H1 (cell line): Measurements from ENCODE around the gene LACTB.

Experiments used
- CEBPB ChIP-seq: IDR thresholded peaks from 2 replicates; pipeline ENCODE4 v1.6.1; 2012; ENCODE audit warnings: low read depth, low read length
- CTCF ChIP-seq, 3 experiments: IDR thresholded peaks; 1 replicate in 2 of 3; 2 replicates in 1 of 3; pipeline versions ENCODE4 v1.5.1 to v1.6.1; 2011; ENCODE audit warnings: low read length in 3 of 3, mild to moderate bottlenecking in 3 of 3, inconsistent platforms in 2 of 3, low read depth in 1 of 3, moderate library complexity in 1 of 3; ENCODE audit not compliant: insufficient read depth in 1 of 3; ENCODE audit errors: control extremely low read depth in 1 of 3
- EGR1 ChIP-seq: IDR thresholded peaks from 2 replicates; pipeline ENCODE4 v1.6.1; 2011; ENCODE audit warnings: low read depth, low read length, borderline replicate concordance
- EZH2 ChIP-seq: fragments of 200-600 bp; sonication (generic); IDR thresholded peaks from 2 replicates; pipeline ENCODE4 v1.7.1; 2012; ENCODE audit warnings: low read depth, mild to moderate bottlenecking, moderate library complexity, low read length, inconsistent platforms; ENCODE audit not compliant: severe bottlenecking
- GABPA ChIP-seq: IDR thresholded peaks from 2 replicates; pipeline ENCODE4 v1.6.1; 2011; ENCODE audit warnings: mild to moderate bottlenecking, low read length, moderate library complexity, borderline replicate concordance; ENCODE audit not compliant: insufficient read depth
- HDAC6 ChIP-seq: IDR thresholded peaks from one replicate; pipeline ENCODE4 v1.7.1; 2012; ENCODE audit warnings: low read depth, mild to moderate bottlenecking, inconsistent platforms, low read length, moderate library complexity
- POLR2A ChIP-seq, 2 experiments: IDR thresholded peaks; 1 replicate in 1 of 2; 2 replicates in 1 of 2; pipeline ENCODE4 v1.6.1; 2011; ENCODE audit warnings: low read depth in 2 of 2, low read length in 2 of 2, mild to moderate bottlenecking in 2 of 2; ENCODE audit errors: control extremely low read depth in 1 of 2
- POLR2AphosphoS5 ChIP-seq: IDR thresholded peaks from 2 replicates; pipeline ENCODE4 v1.6.1; 2011; ENCODE audit warnings: low read depth, low read length
- RAD21 ChIP-seq, 2 experiments: IDR thresholded peaks in 1 of 2; conservative IDR thresholded peaks in 1 of 2; 2 replicates each; pipeline ENCODE4 v1.6.1; 2011; ENCODE audit warnings: low read depth in 2 of 2, low read length in 2 of 2, improper control_type of control experiment in 1 of 2, inconsistent platforms in 1 of 2, mild to moderate bottlenecking in 1 of 2, moderate library complexity in 1 of 2
- RBBP5 ChIP-seq: IDR thresholded peaks from 2 replicates; pipeline ENCODE4 v1.7.1; 2012; ENCODE audit warnings: low read depth, mild to moderate bottlenecking, inconsistent platforms, low read length, moderate library complexity, borderline replicate concordance
- SP2 ChIP-seq: IDR thresholded peaks from 2 replicates; pipeline ENCODE4 v1.6.1; 2012; ENCODE audit warnings: mild to moderate bottlenecking, low read length, inconsistent platforms
- SRF ChIP-seq: IDR thresholded peaks from 2 replicates; pipeline ENCODE4 v1.6.1; 2011; ENCODE audit warnings: mild to moderate bottlenecking, low read depth, low read length, moderate library complexity
- ZNF274 ChIP-seq: IDR thresholded peaks from 2 replicates; pipeline ENCODE4 v1.7.0; 2012; ENCODE audit warnings: low read length, borderline replicate concordance; ENCODE audit errors: extremely low read depth
- TF ChIP-seq, protein P1 (sequence below): IDR thresholded peaks from 2 replicates; pipeline ENCODE4 v1.6.1; 2011; ENCODE audit warnings: low read depth, mild to moderate bottlenecking, low read length; ENCODE audit not compliant: insufficient read depth

GRCh38 chr15:63112871-63113270 is 8.8 kb upstream of the LACTB start:
- TF ChIP-seq CTCF (IDR thresholded peaks at IDR 0.05; ENCODE audit: control extremely low read depth in 1 of 3, insufficient read depth in 1 of 3, low read depth in 1 of 3, low read length in 3 of 3) (no peak), HDAC6 (no peak), CEBPB (no peak), GABPA (no peak), POLR2A (IDR thresholded peaks at IDR 0.05; ENCODE audit: control extremely low read depth in 1 of 2, low read depth in 2 of 2, low read length in 2 of 2) (no peak), RAD21 (IDR thresholded peaks at IDR 0.05 in 1 of 2, conservative IDR thresholded peaks at IDR 0.05 in 1 of 2; ENCODE audit: low read depth in 2 of 2, low read length in 2 of 2) (no peak), RBBP5 (no peak), EZH2 (no peak), POLR2AphosphoS5 (no peak), EGR1 (no peak), SRF (no peak), SP2 (no peak), ZNF274 (no peak)
- TF ChIP-seq, protein P1, sequence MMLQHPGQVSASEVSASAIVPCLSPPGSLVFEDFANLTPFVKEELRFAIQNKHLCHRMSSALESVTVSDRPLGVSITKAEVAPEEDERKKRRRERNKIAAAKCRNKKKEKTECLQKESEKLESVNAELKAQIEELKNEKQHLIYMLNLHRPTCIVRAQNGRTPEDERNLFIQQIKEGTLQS, result no peak
